Neural crest cell (in vitro differentiated cells): ENCODE data around the gene RARA. TPM values are rescaled to one million over a fixed set of nuclear protein-coding genes. Genes with fewer than 3 reads are reported as not detected.

ENCODE experiments used
- DNase-seq: peaks from one replicate; pipeline ENCODE4 v3.0.0; 2021; ENCODE audit warnings: low read depth, mixed read lengths, low spot score
- H3K27ac Mint-ChIP-seq: one replicate; pipeline ENCODE4 v1.8.0; 2021; ENCODE audit warnings: mild to moderate bottlenecking, mixed read lengths; ENCODE audit not compliant: unreplicated experiment
- H3K27me3 Mint-ChIP-seq: 2 replicates; pipeline ENCODE4 v1.8.0; 2021; ENCODE audit warnings: low read depth, mild to moderate bottlenecking, mixed read lengths
- H3K36me3 Mint-ChIP-seq: 2 replicates; pipeline ENCODE4 v1.8.0; 2021; ENCODE audit warnings: low read depth, mild to moderate bottlenecking, mixed read lengths
- H3K4me1 Mint-ChIP-seq: 2 replicates; pipeline ENCODE4 v1.8.0; 2021; ENCODE audit warnings: mixed read lengths
- H3K4me3 Mint-ChIP-seq: one replicate; pipeline ENCODE4 v1.8.0; 2021; ENCODE audit warnings: mild to moderate bottlenecking, mixed read lengths
- H3K9me3 Mint-ChIP-seq: 2 replicates; pipeline ENCODE4 v1.8.0; 2021; ENCODE audit warnings: mixed read lengths
- total RNA-seq: library from RNA; stranded (reverse); gene quantifications from 2 replicates; pipeline ENCODE4 v1.2.1, GENCODE V29; 2021
- TF ChIP-seq, protein P1 (sequence below): fragments of 200-600 bp; sonication (generic); conservative IDR thresholded peaks from 2 replicates; pipeline ENCODE4 v1.5.0; 2021; ENCODE audit warnings: antibody characterized with exemption, mild to moderate bottlenecking

Gene RARA
- total RNA-seq, 1 donor from 2014 or later, result 25.9 TPM

DNA sequence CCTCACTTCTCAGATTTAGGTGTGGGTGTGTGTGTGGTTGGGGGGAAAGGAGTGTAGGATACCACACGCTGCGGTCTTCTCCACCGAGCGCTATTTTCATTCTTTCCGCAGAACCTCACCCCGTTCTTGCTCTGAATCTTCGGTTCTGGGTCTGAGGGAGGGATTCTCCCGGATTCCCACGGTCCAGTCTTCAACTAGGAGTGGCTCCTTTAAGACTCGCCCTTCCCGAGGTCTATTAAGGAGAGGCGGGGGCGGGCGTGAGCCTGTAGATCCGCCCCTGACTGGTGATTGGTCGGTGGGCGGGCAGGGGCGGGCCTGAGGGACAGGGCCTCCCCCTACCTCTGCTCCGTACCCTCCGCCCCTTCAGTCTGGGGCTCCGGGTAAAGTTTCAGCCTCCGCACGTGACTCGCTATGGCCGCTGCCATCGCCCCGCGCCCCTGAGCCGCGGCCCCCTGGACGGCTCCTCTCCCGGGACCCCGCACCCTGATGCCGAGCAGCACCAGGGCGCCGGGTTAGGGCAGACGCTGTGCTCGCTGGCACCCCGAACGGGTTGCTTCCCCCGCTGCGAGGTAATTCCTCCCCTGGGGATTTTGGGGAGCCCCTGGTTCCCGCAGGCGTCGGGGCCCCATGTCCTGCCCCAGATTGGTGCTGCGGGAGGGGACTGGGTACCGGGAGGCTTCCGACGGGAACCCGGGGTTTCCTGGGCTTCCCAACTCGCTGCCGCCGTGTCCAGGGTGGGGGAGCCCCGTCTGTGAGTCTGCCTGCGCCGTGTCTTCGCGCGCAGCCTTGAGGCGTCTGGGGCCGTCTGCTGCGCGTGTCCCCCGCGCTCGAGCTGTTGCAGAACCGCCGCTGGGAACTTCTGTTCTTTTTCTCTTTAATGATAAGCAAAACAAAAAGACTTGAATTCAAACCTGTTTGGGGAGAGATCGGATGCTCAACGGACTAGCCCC is 9.2 kb downstream of the RARA start:
- no peaks in the 10 kb centered on the region for H3K9me3 Mint-ChIP-seq
- DNase-seq, result peak; percentile 83
- peaks cover 16% of the 10 kb centered on the region for H3K27me3 Mint-ChIP-seq
- peak overlapping the region; percentile 89 for H3K27ac Mint-ChIP-seq
- TF ChIP-seq, protein P1, sequence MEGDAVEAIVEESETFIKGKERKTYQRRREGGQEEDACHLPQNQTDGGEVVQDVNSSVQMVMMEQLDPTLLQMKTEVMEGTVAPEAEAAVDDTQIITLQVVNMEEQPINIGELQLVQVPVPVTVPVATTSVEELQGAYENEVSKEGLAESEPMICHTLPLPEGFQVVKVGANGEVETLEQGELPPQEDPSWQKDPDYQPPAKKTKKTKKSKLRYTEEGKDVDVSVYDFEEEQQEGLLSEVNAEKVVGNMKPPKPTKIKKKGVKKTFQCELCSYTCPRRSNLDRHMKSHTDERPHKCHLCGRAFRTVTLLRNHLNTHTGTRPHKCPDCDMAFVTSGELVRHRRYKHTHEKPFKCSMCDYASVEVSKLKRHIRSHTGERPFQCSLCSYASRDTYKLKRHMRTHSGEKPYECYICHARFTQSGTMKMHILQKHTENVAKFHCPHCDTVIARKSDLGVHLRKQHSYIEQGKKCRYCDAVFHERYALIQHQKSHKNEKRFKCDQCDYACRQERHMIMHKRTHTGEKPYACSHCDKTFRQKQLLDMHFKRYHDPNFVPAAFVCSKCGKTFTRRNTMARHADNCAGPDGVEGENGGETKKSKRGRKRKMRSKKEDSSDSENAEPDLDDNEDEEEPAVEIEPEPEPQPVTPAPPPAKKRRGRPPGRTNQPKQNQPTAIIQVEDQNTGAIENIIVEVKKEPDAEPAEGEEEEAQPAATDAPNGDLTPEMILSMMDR, result no peak
- H3K4me1 Mint-ChIP-seq, result peaks cover 68% of the 10 kb centered on the region
- H3K4me3 Mint-ChIP-seq, result peak overlapping the region; percentile 79
- H3K36me3 Mint-ChIP-seq, result no peaks in the 10 kb centered on the region

DNA sequence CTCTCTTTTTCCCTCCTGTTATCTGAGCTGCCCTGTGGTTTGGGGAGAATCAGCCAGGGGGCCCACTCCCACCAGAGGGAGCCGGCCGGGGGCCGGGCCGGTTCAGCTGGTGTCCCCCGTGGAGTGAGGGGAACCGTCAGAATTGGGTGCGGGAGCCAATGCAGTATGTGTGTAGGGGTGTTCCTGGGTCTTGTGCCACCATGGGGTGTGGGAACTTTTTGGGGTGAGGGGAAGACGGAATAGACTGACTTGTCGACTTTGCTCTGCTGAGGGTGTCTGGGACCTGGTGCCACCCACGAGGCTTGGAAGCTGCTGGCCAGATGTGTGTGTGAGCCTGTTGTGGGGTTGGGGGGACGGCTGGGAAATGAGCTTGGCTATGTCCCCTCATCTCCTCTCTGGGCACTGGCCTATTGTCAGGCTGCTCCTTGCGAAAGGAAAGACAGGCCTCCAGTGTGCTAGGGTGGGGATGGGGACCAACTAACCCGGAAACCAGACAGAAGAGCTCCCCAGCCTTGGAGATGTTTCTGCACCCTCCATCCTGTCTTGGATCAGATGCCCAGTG is 9.9 kb downstream of the RARA start:
- Mint-ChIP-seq H3K27me3 (peaks cover 16% of the 10 kb centered on the region), H3K27ac (peak overlapping the region; percentile 89), H3K9me3 (no peaks in the 10 kb centered on the region)

DNA sequence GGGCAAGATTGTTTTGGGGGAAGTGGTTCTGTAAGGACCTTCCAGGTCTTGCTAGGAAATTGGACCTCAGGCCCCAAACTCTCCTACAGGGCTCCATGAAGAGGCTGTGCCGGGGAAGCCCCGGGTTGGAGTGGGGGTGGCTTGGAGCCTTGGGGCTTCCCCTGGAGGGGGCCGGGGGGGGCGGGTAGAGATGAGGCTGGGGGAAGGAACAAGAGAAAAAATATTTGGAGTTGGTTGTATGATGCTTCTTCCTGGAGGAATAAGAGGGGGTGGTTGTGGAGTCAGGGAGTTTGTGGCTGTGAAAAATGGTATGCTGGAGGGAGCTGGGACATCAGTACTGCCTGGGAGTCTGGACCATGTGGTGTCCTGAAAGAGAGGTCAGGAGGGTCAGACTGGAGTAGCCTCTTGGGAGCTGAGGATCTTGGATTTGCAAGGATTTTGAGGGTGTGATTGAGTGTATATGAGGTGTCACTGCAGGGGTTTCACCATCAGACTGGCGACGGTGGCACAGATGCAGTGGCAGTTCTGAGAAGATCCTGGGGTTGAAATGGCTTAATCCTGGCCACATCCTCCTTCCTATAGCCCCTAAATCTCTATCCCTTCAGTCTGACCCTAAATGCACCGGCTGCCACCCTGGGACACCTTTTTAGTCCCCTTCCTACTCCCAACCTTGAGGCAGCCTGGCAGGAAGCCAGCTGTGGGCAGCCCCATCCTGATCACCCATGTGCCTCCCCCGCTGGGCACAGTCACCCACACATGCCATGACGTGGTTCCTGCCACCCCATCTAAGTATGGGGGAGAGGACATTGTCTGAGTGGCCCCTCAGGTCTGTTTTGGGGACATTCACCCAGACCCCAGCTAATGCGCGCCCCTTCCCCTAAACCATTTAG is 10.9 kb downstream of the RARA start:
- H3K27me3 Mint-ChIP-seq, result peaks cover 16% of the 10 kb centered on the region
- no peaks in the 10 kb centered on the region for H3K36me3 Mint-ChIP-seq

More for the DNA sequence above, 9.9 kb downstream of the RARA start:
- Mint-ChIP-seq H3K4me3 (peak overlapping the region; percentile 79), H3K4me1 (peaks cover 64% of the 10 kb centered on the region), H3K36me3 (no peaks in the 10 kb centered on the region)
- TF ChIP-seq, protein P1, result no peak
- no peak for DNase-seq

DNA sequence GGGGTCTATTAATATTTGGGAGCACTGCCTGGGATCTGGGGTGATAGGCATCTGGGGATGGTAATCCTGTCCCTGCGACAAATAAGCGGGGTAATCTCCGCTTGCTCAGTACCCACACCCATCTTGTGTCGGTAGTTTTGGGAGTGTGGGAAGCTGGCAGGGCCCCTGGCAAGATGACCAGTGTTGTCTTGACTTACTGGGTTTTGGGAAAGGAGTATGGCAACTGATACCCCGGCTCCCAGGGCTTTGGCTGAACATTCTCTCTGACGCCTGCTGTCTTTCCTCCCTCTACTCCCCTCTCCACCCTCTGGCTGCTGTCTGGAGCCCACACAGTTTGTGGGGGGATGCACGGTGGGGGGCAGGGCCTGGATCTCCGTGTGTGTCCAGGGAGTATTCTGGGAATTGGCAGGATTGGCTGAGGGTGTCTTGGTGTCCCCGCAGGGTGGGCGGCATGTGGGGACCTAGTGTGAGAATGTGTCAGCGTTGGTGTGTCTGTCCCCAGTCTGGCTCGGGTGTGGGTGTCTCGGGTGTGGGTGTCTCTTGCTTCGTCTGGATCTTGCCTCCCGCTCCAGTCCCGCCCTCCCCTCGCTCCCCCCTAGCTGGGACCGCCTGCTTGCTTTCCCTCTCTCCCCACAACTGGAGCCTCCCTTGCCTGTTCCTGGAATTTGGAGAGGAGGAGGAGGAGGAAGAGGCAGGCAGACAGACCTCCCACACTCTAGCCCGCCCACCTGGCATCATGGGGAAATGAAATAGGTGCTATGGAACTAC is 12.0 kb downstream of the RARA start:
- H3K27ac Mint-ChIP-seq, result no peak overlapping the region
- peaks cover 56% of the 10 kb centered on the region for H3K4me1 Mint-ChIP-seq
- TF ChIP-seq, protein P1, result no peak
- H3K36me3 Mint-ChIP-seq, result no peaks in the 10 kb centered on the region
- H3K27me3 Mint-ChIP-seq, result peaks cover 16% of the 10 kb centered on the region
- H3K9me3 Mint-ChIP-seq, result no peaks in the 10 kb centered on the region
- H3K4me3 Mint-ChIP-seq, result peak overlapping the region; percentile 79
- no peak for DNase-seq

More for the DNA sequence above, 10.9 kb downstream of the RARA start:
- TF ChIP-seq, protein P1, result no peak
- no peak for DNase-seq
- Mint-ChIP-seq H3K27ac (no peak overlapping the region), H3K4me1 (peaks cover 60% of the 10 kb centered on the region), H3K9me3 (no peaks in the 10 kb centered on the region), H3K4me3 (peak overlapping the region; percentile 79)

DNA sequence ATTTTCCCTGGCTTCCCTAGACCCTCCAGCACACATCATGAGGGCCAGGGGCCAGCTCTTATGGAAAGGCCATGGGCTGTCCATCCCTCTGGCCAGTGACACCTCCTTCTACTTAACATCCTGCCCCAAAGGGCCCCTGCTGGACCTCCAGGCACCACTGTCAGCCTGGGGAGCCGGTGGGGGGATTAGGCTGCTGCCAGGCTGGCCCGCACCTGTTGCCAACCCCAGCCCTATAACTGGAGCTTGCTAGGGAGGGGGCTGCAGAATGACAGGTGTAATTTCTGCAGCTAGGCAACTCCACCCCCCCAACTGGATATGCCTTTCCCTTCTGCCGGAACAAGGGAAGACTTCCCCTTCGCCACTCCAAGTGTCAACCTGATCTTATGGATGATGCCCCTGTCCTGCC is 12.5 kb downstream of the RARA start:
- DNase-seq, result no peak
- Mint-ChIP-seq H3K9me3 (no peaks in the 10 kb centered on the region), H3K36me3 (no peaks in the 10 kb centered on the region), H3K27me3 (peaks cover 11% of the 10 kb centered on the region), H3K4me1 (peaks cover 55% of the 10 kb centered on the region), H3K27ac (no peak overlapping the region), H3K4me3 (peak overlapping the region; percentile 57)
- TF ChIP-seq, protein P1, result no peak
